Mucosa of rectum (tissue), 2 donors: Measurements from ENCODE around the gene ZXDB.
A peak's percentile ranks its signal among the peaks of the same experiment; 100 is the strongest.
"Not testable (repeated sequence)": the region's sequence is repeated elsewhere in the genome, so short reads cannot be mapped to it uniquely, and the experiment has no call there.

ENCODE experiments used
- H3K27ac ChIP-seq, 2 donors: one replicate each; pipeline ENCODE4 v1.7.0; 2013; ENCODE audit warnings: inconsistent platforms in 2 of 2, low read depth in 2 of 2, low read length in 2 of 2
- H3K27me3 ChIP-seq, 2 donors: one replicate each; pipeline ENCODE4 v1.7.0; 2013; ENCODE audit warnings: low read length in 2 of 2; ENCODE audit not compliant: control insufficient read depth in 2 of 2, insufficient read depth in 2 of 2
- H3K36me3 ChIP-seq, 2 donors: one replicate each; pipeline ENCODE4 v1.7.0; 2013; ENCODE audit warnings: low read length in 2 of 2; ENCODE audit not compliant: control insufficient read depth in 2 of 2, insufficient read depth in 2 of 2
- H3K4me1 ChIP-seq, 2 donors: one replicate each; pipeline ENCODE4 v1.7.0; 2013; ENCODE audit warnings: low read length in 2 of 2, mild to moderate bottlenecking in 1 of 2; ENCODE audit not compliant: control insufficient read depth in 2 of 2, insufficient read depth in 2 of 2
- H3K4me3 ChIP-seq, 2 donors: one replicate each; pipeline ENCODE4 v1.7.0; 2013; ENCODE audit warnings: low read length in 2 of 2
- H3K9ac ChIP-seq, 2 donors: one replicate each; pipeline ENCODE4 v1.7.0; 2013; ENCODE audit warnings: low read length in 2 of 2, low read depth in 1 of 2, mild to moderate bottlenecking in 1 of 2
- H3K9me3 ChIP-seq, 2 donors: one replicate each; pipeline ENCODE4 v1.7.0; 2013; ENCODE audit warnings: low read length in 2 of 2; ENCODE audit not compliant: control insufficient read depth in 2 of 2
- donor health status: healthy.
- donor health status: Normal muscosa, but diverticular disease.

ZXDB gene

GRCh38 chrX:57595381-57595811 is 3.6 kb downstream of the ZXDB start:
- no peak overlapping the region for H3K27ac ChIP-seq
- peaks cover 0 to 3% of the 10 kb centered on the region in 2 donors for H3K36me3 ChIP-seq
- H3K9me3 ChIP-seq = no peaks in the 10 kb centered on the region
- H3K27me3 ChIP-seq = no peaks in the 10 kb centered on the region
- H3K4me3 ChIP-seq = peak overlapping the region in 1 of 2 donors; percentile 8
- peaks cover 0 to 11% of the 10 kb centered on the region in 2 donors for H3K4me1 ChIP-seq
- no peak overlapping the region for H3K9ac ChIP-seq

GRCh38 chrX:57596109-57596508 is 4.3 kb downstream of the ZXDB start:
- no peaks in the 10 kb centered on the region for H3K9me3 ChIP-seq
- H3K4me3 ChIP-seq = peak overlapping the region in 1 of 2 donors; percentile 47
- no peak overlapping the region for H3K27ac ChIP-seq
- peaks cover 0 to 6% of the 10 kb centered on the region in 2 donors for H3K4me1 ChIP-seq
- H3K9ac ChIP-seq = no peak overlapping the region
- no peaks in the 10 kb centered on the region for H3K27me3 ChIP-seq
- H3K36me3 ChIP-seq = peaks cover 0 to 3% of the 10 kb centered on the region in 2 donors

GRCh38 chrX:57596516-57596915 is 4.7 kb downstream of the ZXDB start:
- H3K27me3 ChIP-seq = no peaks in the 10 kb centered on the region
- no peaks in the 10 kb centered on the region for H3K9me3 ChIP-seq
- no peak overlapping the region for H3K27ac ChIP-seq
- peaks cover 0 to 6% of the 10 kb centered on the region in 2 donors for H3K4me1 ChIP-seq
- peak overlapping the region; percentile 30 to 47 for H3K4me3 ChIP-seq
- H3K36me3 ChIP-seq = peaks cover 0 to 3% of the 10 kb centered on the region in 2 donors
- no peak overlapping the region for H3K9ac ChIP-seq

- H3K4me3 ChIP-seq = no peak overlapping the region
- no peaks in the 10 kb centered on the region for H3K36me3 ChIP-seq
Observed at GRCh38 chrX:57607295-57608187, 15.7 kb downstream of the ZXDB start.

GRCh38 chrX:57613351-57613750 is 21.5 kb downstream of the ZXDB start:
- not testable (repeated sequence) for H3K4me3 ChIP-seq, H3K27ac ChIP-seq, H3K9ac ChIP-seq, H3K9me3 ChIP-seq, H3K27me3 ChIP-seq, H3K4me1 ChIP-seq, H3K36me3 ChIP-seq

More at GRCh38 chrX:57607295-57608187, 15.7 kb downstream of the ZXDB start:
- H3K27me3 ChIP-seq = peaks cover 0 to 2% of the 10 kb centered on the region in 2 donors
- no peaks in the 10 kb centered on the region for H3K9me3 ChIP-seq
- no peak overlapping the region for H3K27ac ChIP-seq
- no peaks in the 10 kb centered on the region for H3K4me1 ChIP-seq
- no peak overlapping the region for H3K9ac ChIP-seq

- H3K27ac ChIP-seq, H3K9me3 ChIP-seq, H3K36me3 ChIP-seq, H3K4me3 ChIP-seq, H3K9ac ChIP-seq, H3K4me1 ChIP-seq, H3K27me3 ChIP-seq: not testable (repeated sequence)
Observed at GRCh38 chrX:57629438-57629837, 37.6 kb downstream of the ZXDB start.

GRCh38 chrX:57640674-57641016 is 48.8 kb downstream of the ZXDB start:
- H3K27me3 ChIP-seq = no peaks in the 10 kb centered on the region
- H3K9ac ChIP-seq = no peak overlapping the region
- no peak overlapping the region for H3K27ac ChIP-seq
- no peaks in the 10 kb centered on the region for H3K9me3 ChIP-seq
- no peaks in the 10 kb centered on the region for H3K36me3 ChIP-seq
- H3K4me1 ChIP-seq = no peaks in the 10 kb centered on the region
- H3K4me3 ChIP-seq = no peak overlapping the region

GRCh38 chrX:57641338-57641737 is 49.5 kb downstream of the ZXDB start:
- no peak overlapping the region for H3K27ac ChIP-seq
- H3K27me3 ChIP-seq = no peaks in the 10 kb centered on the region
- H3K9me3 ChIP-seq = no peaks in the 10 kb centered on the region
- H3K9ac ChIP-seq = no peak overlapping the region
- H3K4me3 ChIP-seq = no peak overlapping the region
- H3K4me1 ChIP-seq = no peaks in the 10 kb centered on the region
- H3K36me3 ChIP-seq = no peaks in the 10 kb centered on the region

- Histone ChIP-seq H3K4me3 (no peak overlapping the region), H3K9me3 (no peaks in the 10 kb centered on the region), H3K9ac (no peak overlapping the region), H3K36me3 (no peaks in the 10 kb centered on the region), H3K27ac (no peak overlapping the region), H3K4me1 (no peaks in the 10 kb centered on the region), H3K27me3 (no peaks in the 10 kb centered on the region)
Observed at GRCh38 chrX:57643698-57644097, 51.9 kb downstream of the ZXDB start.

GRCh38 chrX:57647020-57647419 is 55.2 kb downstream of the ZXDB start:
- no peak overlapping the region for H3K9ac ChIP-seq
- no peak overlapping the region for H3K4me3 ChIP-seq
- no peaks in the 10 kb centered on the region for H3K9me3 ChIP-seq
- no peaks in the 10 kb centered on the region for H3K36me3 ChIP-seq
- H3K27me3 ChIP-seq = no peaks in the 10 kb centered on the region
- H3K4me1 ChIP-seq = no peaks in the 10 kb centered on the region
- no peak overlapping the region for H3K27ac ChIP-seq
